Pancreas (tissue), 10 donors: ENCODE measurements around the gene C14orf119. TPM values are rescaled to one million over a fixed set of nuclear protein-coding genes. Genes with fewer than 3 reads are reported as not detected.

Source experiments
- ATAC-seq, 4 donors: fragments of 200-7000 bp; cut with Tn5 transposase; one replicate each; pipeline versions ENCODE4 v1.8.0 to v1.9.1; 2020; ENCODE audit warnings: mild to moderate bottlenecking in 4 of 4, moderate library complexity in 4 of 4
- DNase-seq, 6 donors: peaks; one replicate each; pipeline ENCODE4 v3.0.0-alpha.2; 2020
- FAIRE-seq: peaks from 2 replicates; lab custom pipeline; 2012; peaks lifted over from hg19 to GRCh38; lab: Jason Lieb, UNC
- H3K27ac ChIP-seq, 4 donors: fragments of 200-600 bp; sonication (generic); 1 replicate in 3 of 4; 2 replicates in 1 of 4; pipeline versions ENCODE4 v1.5.0 to v1.8.0; 2020
- H3K27me3 ChIP-seq, 4 donors: fragments of 200-600 bp; one replicate each; pipeline ENCODE4 v1.8.0; 2021
- H3K36me3 ChIP-seq, 3 donors: fragments of 200-600 bp; sonication (generic) in 1 of 3; one replicate each; pipeline versions ENCODE4 v1.5.0 to v1.8.0; 2020 to 2021
- H3K4me1 ChIP-seq, 3 donors: fragments of 200-600 bp; one replicate each; pipeline ENCODE4 v1.8.0; 2021
- H3K4me3 ChIP-seq, 4 donors: fragments of 200-600 bp; sonication (generic) in 2 of 4; one replicate each; pipeline versions ENCODE4 v1.5.0 to v1.8.0; 2020 to 2021
- H3K9me3 ChIP-seq, 4 donors: fragments of 200-600 bp; one replicate each; pipeline ENCODE4 v1.8.0; 2021
- CTCF ChIP-seq, 4 donors: fragments of 200-600 bp; sonication (generic) in 3 of 4; IDR thresholded peaks; one replicate each; pipeline versions ENCODE4 v1.5.0 to v1.8.0; 2021; ENCODE audit warnings: antibody characterized with exemption in 4 of 4
- WGBS, 2 donors: extraction: QIAGEN DNeasy Blood & Tissue Kit; methylation state at CpG; one replicate each; pipeline ENCODE4 v1.1.7; 2013; 5-methylcytosine and 5-hydroxymethylcytosine counted together
- intact Hi-C, 3 donors: fragments of 100-400 bp; cut with DNase I; formaldehyde crosslinking; loops; one replicate each; pipeline versions ENCODE4 v1.11.1 to v1.14.2; 2022
- polyA plus RNA-seq, 2 donors: library from polyadenylated mRNA; stranded (reverse); fragments of 200-250 nt; gene quantifications; one replicate each; pipeline ENCODE4 v1.2.3, GENCODE V29; 2013
- total RNA-seq, 6 donors: library from RNA; stranded (reverse); fragmentation: NEBNext Ultra II Directional in 4 of 6; extraction: Animal tissue kit (Norgen Biotek cat#: 25700) in 4 of 6; gene quantifications; one replicate each; pipeline versions ENCODE4 v1.2.1 to v1.2.4, GENCODE V29; 2021 to 2023
- donor health status: healthy with polysubstance abuse.
- donor health status: DM: no; HTN: no; CAD: no; lungs with moderate emphysema.
- donor health status: DM: no; HTN: no; CAD: no.
- donor health status: control.
- donor health status: control.
- donor health status: Bipolar disorder and iron deficiency.
- donor health status: DM: yes; HTN: yes; CAD: no.
- donor health status: DM: no; HTN: no; CAD: no.
- donor health status: DM: no; HTN: no; CAD: no.
- donor health status: DM: yes; HTN: yes; CAD: no.

C14orf119 gene
- total and polyA plus RNA-seq, 8 donors = 7.5 to 22.7 (median 13.6) TPM

GRCh38 chr14:23097786-23098185 is 2.5 kb downstream of the C14orf119 start:
- 72 to 81% methylated on average over 7 of the region's 7 CpGs for WGBS, 2 donors
- Histone ChIP-seq H3K36me3 (peaks cover 0 to 13% (median 0%) of the 10 kb centered on the region in 3 donors), H3K4me3 (no peak overlapping the region), H3K4me1 (peaks cover 9 to 27% (median 23%) of the 10 kb centered on the region in 3 donors), H3K9me3 (no peaks in the 10 kb centered on the region), H3K27ac (no peak overlapping the region), H3K27me3 (no peaks in the 10 kb centered on the region)
- ATAC-seq (no peak), DNase-seq (peak in 1 of 6 donors; percentile 6), FAIRE-seq (no peak)
- intact Hi-C loops = no loop called here
- TF ChIP-seq CTCF (IDR thresholded peaks at IDR 0.05) = no peak

GRCh38 chr14:23099212-23099861 is 4.0 kb downstream of the C14orf119 start:
- Histone ChIP-seq H3K4me1 (peaks cover 9 to 17% (median 12%) of the 10 kb centered on the region in 3 donors), H3K36me3 (peaks cover 0 to 13% (median 0%) of the 10 kb centered on the region in 3 donors), H3K27me3 (no peaks in the 10 kb centered on the region), H3K9me3 (no peaks in the 10 kb centered on the region), H3K27ac (no peak overlapping the region), H3K4me3 (no peak overlapping the region)
- DNase-seq (peak in 2 of 6 donors; percentile 42 to 44), ATAC-seq (no peak), FAIRE-seq (no peak)
- TF ChIP-seq CTCF (IDR thresholded peaks at IDR 0.05) = no peak
- intact Hi-C loops = no loop called here
- WGBS, 2 donors = 31 to 41% methylated on average over 10 of the region's 10 CpGs

- Histone ChIP-seq H3K9me3 (no peaks in the 10 kb centered on the region), H3K36me3 (peaks cover 0 to 13% (median 0%) of the 10 kb centered on the region in 3 donors), H3K27me3 (no peaks in the 10 kb centered on the region), H3K4me1 (peaks cover 8 to 17% (median 12%) of the 10 kb centered on the region in 3 donors), H3K27ac (no peak overlapping the region), H3K4me3 (no peak overlapping the region)
- TF ChIP-seq CTCF (IDR thresholded peaks at IDR 0.05) = no peak
- ATAC-seq (no peak), DNase-seq (peak in 1 of 6 donors; percentile 10), FAIRE-seq (no peak)
- 77 to 81% methylated on average over 6 of the region's 6 CpGs for WGBS, 2 donors
- intact Hi-C loops = no loop called here
Observed at GRCh38 chr14:23101213-23101970, 6.1 kb downstream of the C14orf119 start.

GRCh38 chr14:23101986-23102625 is 6.8 kb downstream of the C14orf119 start:
- no peak overlapping the region for H3K27ac ChIP-seq
- H3K4me1 ChIP-seq = peaks cover 4 to 10% (median 8%) of the 10 kb centered on the region in 3 donors
- no peak for FAIRE-seq
- no peaks in the 10 kb centered on the region for H3K9me3 ChIP-seq
- intact Hi-C loops = no loop called here
- DNase-seq = peak in 1 of 6 donors; percentile 7
- H3K36me3 ChIP-seq = peaks cover 0 to 13% (median 0%) of the 10 kb centered on the region in 3 donors
- TF ChIP-seq CTCF (IDR thresholded peaks at IDR 0.05) = no peak
- H3K27me3 ChIP-seq = no peaks in the 10 kb centered on the region
- no peak for ATAC-seq
- WGBS, 2 donors = 76 to 80% methylated on average over 10 of the region's 10 CpGs
- no peak overlapping the region for H3K4me3 ChIP-seq
